Measurements from ENCODE around the gene ANGPT4. TPM values are rescaled to one million over a fixed set of nuclear protein-coding genes. Genes with fewer than 3 reads are reported as not detected.

ANGPT4 gene
- total and polyA plus RNA-seq, 8 donors = 0.03 to 0.34 (median 0.18) TPM; not detected in 4

DNA sequence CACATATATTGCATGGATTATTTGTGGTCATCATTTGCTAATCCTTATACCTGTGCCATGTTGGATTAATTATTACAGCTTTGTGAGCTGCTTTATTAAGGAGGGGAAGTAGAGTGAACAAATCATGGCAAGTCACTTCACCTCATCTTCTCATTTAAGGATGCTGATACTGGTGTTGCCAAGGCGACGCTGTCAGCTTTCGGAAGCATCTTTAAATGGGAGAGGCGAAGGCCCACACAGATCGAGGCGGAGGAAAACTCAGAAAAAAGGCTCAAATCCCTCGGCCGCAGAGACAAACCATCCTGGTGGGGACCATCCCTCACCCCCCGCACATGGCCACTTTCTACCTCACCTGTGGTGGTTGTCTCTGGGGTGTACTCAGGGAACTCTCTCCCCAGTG is 47.9 kb downstream of the ANGPT4 start:
- Histone ChIP-seq H3K27me3 (no peaks in the 10 kb centered on the region), H3K36me3 (no peaks in the 10 kb centered on the region), H3K9me3 (no peaks in the 10 kb centered on the region), H3K4me3 (no peak overlapping the region), H3K4me1 (no peaks in the 10 kb centered on the region), H3K27ac (no peak overlapping the region)
- WGBS, 2 donors = 80 to 86% methylated on average over 9 of the region's 9 CpGs
- FAIRE-seq (no peak), ATAC-seq (no peak), DNase-seq (no peak)
- intact Hi-C loops (cut with DNase I) = no loop called here
- TF ChIP-seq, protein P1, sequence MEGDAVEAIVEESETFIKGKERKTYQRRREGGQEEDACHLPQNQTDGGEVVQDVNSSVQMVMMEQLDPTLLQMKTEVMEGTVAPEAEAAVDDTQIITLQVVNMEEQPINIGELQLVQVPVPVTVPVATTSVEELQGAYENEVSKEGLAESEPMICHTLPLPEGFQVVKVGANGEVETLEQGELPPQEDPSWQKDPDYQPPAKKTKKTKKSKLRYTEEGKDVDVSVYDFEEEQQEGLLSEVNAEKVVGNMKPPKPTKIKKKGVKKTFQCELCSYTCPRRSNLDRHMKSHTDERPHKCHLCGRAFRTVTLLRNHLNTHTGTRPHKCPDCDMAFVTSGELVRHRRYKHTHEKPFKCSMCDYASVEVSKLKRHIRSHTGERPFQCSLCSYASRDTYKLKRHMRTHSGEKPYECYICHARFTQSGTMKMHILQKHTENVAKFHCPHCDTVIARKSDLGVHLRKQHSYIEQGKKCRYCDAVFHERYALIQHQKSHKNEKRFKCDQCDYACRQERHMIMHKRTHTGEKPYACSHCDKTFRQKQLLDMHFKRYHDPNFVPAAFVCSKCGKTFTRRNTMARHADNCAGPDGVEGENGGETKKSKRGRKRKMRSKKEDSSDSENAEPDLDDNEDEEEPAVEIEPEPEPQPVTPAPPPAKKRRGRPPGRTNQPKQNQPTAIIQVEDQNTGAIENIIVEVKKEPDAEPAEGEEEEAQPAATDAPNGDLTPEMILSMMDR (IDR thresholded peaks at IDR 0.05) = no peak

DNA sequence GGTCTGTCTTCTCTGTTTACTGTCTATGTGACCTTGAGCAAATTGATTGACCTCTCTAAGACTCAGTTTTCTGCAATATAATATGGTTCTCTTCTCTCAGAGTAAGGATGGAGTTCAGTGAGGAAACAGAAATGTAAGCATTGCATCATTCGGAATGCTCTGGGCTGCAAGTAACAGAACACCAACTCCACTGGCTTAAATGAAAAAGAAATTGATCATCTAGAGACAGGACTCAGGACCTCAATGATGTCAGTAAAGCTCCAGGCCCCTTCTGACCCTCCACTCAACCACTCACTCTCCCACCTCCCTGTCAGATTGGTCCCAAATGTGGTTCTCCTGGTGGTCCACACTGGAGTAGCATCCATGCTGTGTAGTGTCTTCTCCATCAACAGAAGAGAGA is 50.7 kb downstream of the ANGPT4 start:
- Histone ChIP-seq H3K27me3 (no peaks in the 10 kb centered on the region), H3K9me3 (no peaks in the 10 kb centered on the region), H3K36me3 (no peaks in the 10 kb centered on the region), H3K4me3 (no peak overlapping the region), H3K27ac (no peak overlapping the region), H3K4me1 (no peaks in the 10 kb centered on the region)
- no peak for ATAC-seq
- 71 to 92% methylated on average over 1 of the region's 1 CpG for WGBS, 2 donors
- FAIRE-seq = no peak
- intact Hi-C loops (cut with DNase I) = no loop called here
- TF ChIP-seq, protein P1 (IDR thresholded peaks at IDR 0.05) = no peak
- no peak for DNase-seq

DNA sequence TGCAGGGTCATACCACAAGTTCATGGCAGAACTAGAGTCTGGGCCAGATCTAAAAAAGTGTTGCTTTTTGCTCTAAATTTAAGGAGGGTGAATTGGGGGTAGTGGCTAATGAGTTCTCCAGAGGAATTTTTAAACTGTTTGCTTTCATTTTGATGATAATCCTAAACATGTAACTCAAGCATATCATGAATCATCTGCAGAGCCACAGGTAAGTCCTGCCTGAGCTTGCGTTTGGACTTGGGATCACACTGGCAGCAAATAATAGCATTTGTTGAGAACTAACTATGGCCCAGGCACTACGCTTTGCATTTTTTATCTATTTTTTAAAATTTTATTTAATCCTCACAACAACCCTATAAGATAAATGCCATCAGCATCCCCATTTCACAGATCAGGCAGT is 55.2 kb downstream of the ANGPT4 start:
- 91 to 95% methylated on average over 2 of the region's 2 CpGs for WGBS, 2 donors
- Histone ChIP-seq H3K27ac (no peak overlapping the region), H3K9me3 (no peaks in the 10 kb centered on the region), H3K36me3 (no peaks in the 10 kb centered on the region), H3K4me1 (no peaks in the 10 kb centered on the region), H3K4me3 (no peak overlapping the region), H3K27me3 (no peaks in the 10 kb centered on the region)
- TF ChIP-seq, protein P1 (IDR thresholded peaks at IDR 0.05) = no peak
- no peak for DNase-seq
- ATAC-seq = no peak
- FAIRE-seq = no peak
- intact Hi-C loops (cut with DNase I) = no loop called here

DNA sequence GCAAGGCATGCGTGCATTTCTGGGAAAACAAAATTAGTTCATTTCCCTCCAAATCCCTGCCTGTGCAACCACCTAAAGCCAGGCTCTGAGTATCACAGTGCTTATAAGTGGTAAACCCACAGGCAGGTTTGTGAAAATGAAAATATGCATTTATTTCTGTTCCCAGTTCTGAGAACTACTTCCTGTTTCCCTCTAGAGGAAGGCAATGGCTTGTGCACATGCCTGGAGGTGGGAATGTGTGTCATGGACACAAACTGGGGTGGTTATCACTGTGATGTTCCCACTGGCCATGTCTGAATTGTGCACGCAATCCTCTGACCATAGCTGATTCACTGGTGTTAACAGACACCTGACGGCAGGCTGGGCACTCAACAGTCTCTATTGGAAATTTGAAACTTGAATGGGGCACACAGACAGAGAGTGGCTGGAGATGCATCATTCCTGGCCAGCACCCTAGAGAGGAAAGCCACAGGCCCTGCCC is 56.3 kb downstream of the ANGPT4 start:
- Histone ChIP-seq H3K27me3 (no peaks in the 10 kb centered on the region), H3K36me3 (no peaks in the 10 kb centered on the region), H3K4me1 (no peaks in the 10 kb centered on the region), H3K27ac (no peak overlapping the region), H3K4me3 (no peak overlapping the region), H3K9me3 (no peaks in the 10 kb centered on the region)
- 50 to 66% methylated on average over 3 of the region's 3 CpGs for WGBS, 2 donors
- DNase-seq (no peak), FAIRE-seq (no peak), ATAC-seq (no peak)
- TF ChIP-seq, protein P1 (IDR thresholded peaks at IDR 0.05) = no peak
- intact Hi-C loops (cut with DNase I) = no loop called here

DNA sequence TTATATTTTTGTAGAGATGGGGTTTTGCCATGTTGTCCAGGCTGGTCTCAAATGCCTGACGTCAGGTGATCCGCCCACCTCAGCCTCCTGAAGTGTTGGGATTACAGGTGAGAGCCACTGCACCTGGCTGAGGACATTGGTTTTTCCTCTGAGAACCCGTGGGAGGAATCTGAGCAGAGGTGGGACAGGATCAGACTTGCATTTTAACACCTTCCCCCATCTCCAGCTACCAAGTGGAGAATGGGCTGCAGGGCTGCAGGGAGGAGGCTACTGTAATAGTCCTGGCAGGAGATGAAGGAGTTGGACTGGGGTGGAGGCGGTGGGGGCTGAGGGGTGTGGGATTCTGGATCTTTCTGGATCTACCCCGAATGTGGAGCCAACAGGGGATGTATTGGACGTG is 58.1 kb downstream of the ANGPT4 start:
- intact Hi-C loops (cut with DNase I) = no loop called here
- no peak for DNase-seq
- 70 to 79% methylated on average over 6 of the region's 6 CpGs for WGBS, 2 donors
- Histone ChIP-seq H3K4me1 (no peaks in the 10 kb centered on the region), H3K4me3 (no peak overlapping the region), H3K36me3 (no peaks in the 10 kb centered on the region), H3K9me3 (no peaks in the 10 kb centered on the region), H3K27ac (no peak overlapping the region), H3K27me3 (no peaks in the 10 kb centered on the region)
- FAIRE-seq = no peak
- TF ChIP-seq, protein P1 (IDR thresholded peaks at IDR 0.05) = no peak
- ATAC-seq = no peak

Data from pancreas (tissue), 10 donors.